ENCODE measurements around the gene OXSM. TPM values are rescaled to one million over a fixed set of nuclear protein-coding genes. Genes with fewer than 3 reads are reported as not detected.

The OXSM gene
- total RNA-seq, 1 experiment from 2014 or later: 11.1 TPM

DNA sequence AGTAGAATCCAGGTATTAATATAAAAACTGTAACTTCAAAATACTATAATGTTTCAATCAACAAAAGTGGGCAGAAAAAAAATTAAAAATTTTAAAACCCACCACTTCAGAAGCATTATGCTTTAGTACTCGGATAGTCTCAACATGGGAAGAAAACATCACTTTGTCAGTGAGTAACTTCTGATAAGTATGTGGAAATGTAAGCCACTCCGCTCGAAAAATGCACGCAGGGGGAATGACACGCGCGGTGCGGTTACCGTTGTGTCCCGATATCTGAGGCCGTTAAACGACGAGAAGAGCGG is 7.3 kb upstream of the OXSM start:
- Mint-ChIP-seq H3K36me3 (ENCODE audit: insufficient read depth, unreplicated experiment) (peaks cover 9% of the 10 kb centered on the region), H3K9me3 (ENCODE audit: unreplicated experiment) (no peaks in the 10 kb centered on the region), H3K4me1 (ENCODE audit: low read depth, unreplicated experiment) (peaks cover 13% of the 10 kb centered on the region), H3K4me3 (ENCODE audit: unreplicated experiment) (peak overlapping the region; percentile 75), H3K27ac (ENCODE audit: unreplicated experiment) (peak overlapping the region; percentile 45), H3K27me3 (ENCODE audit: insufficient read depth, unreplicated experiment) (no peaks in the 10 kb centered on the region)
- intact Hi-C loops (cut with micrococcal nuclease; ENCODE audit: unreplicated experiment): loop anchor here (2.0 kb wide), 1 partner anchor 118 kb away; the partner anchor contains the start of gene TOP2B
- ChIA-PET POLR2A (no interaction called here), CTCF (interaction anchor here (0.8 to 1.0 kb wide), 2 partner anchors 112 to 339 kb away, joined by 3 to 6 read pairs; no protein-coding TSS in a partner anchor)
- Histone ChIP-seq H3K4me3 (ENCODE audit: low read depth, low read length) (peak overlapping the region; percentile 92), H3K4me1 (peaks cover 8% of the 10 kb centered on the region), H3K9me3 (no peaks in the 10 kb centered on the region), H3K36me3 (ENCODE audit: control insufficient read depth, insufficient read depth, low read length) (no peaks in the 10 kb centered on the region), H3K27me3 (replicated peaks; ENCODE audit: control insufficient read depth, insufficient read depth, low read length) (no peaks in the 10 kb centered on the region)
- TF ChIP-seq, protein P1, sequence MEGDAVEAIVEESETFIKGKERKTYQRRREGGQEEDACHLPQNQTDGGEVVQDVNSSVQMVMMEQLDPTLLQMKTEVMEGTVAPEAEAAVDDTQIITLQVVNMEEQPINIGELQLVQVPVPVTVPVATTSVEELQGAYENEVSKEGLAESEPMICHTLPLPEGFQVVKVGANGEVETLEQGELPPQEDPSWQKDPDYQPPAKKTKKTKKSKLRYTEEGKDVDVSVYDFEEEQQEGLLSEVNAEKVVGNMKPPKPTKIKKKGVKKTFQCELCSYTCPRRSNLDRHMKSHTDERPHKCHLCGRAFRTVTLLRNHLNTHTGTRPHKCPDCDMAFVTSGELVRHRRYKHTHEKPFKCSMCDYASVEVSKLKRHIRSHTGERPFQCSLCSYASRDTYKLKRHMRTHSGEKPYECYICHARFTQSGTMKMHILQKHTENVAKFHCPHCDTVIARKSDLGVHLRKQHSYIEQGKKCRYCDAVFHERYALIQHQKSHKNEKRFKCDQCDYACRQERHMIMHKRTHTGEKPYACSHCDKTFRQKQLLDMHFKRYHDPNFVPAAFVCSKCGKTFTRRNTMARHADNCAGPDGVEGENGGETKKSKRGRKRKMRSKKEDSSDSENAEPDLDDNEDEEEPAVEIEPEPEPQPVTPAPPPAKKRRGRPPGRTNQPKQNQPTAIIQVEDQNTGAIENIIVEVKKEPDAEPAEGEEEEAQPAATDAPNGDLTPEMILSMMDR (IDR thresholded peaks at IDR 0.05; ENCODE audit: insufficient read depth in 1 of 2, low read depth in 1 of 2, low read length in 1 of 2, severe bottlenecking in 1 of 2, unreplicated experiment in 1 of 2): no peak
- DNase-seq: no peak
- BruUV-seq (replicated peaks): no TSS peak

DNA sequence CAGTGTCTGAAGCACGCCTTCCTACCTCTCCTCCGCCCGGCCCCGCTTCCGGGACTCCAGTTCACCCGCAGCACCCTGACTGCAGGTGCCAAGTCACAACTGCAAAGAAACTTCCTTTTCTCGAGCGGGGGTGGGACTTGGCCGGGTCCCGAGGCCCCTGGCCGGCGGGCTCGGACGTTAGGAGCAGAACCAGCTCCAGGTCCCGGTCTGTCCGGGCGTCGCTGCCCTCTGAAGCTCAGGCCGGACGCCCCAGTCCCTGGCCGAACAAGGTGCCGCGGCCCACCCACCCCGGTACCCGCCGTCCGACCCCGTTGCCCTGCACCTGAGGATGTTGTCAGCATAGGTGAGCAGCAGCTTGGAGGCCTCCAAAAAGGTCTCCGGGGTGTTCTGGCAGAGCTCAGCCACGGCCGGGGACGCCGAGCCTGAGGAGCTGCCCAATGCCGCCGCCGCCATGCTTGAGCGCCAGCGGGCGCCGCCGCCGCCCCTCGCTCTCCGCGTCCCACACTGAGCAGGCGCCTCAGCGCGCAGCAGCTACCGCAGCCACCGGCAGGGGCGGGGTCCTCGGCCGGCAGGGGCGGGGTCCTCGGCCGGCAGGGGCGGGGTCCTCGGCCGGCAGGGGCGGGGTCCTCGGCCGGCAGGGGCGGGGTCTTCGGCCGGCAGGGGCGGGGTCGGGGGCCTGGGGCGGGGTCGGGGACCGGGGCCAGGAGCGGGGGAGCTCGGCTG is 6.8 kb upstream of the OXSM start, which contains the start of gene NGLY1:
Gene NGLY1 (minus strand): TSS at position 506 of the 723 bp plus-strand sequence. CDS start 53 bp downstream, at position 453.
- peak; percentile 82 to 89 for DNase-seq
- CTCF ChIA-PET: interaction anchor here (0.6 to 1.0 kb wide), 6 partner anchors 12 to 339 kb away, joined by 3 to 10 read pairs (median 4); no protein-coding TSS in a partner anchor
- H3K9me3 ChIP-seq: no peaks in the 10 kb centered on the region
- H3K4me3 Mint-ChIP-seq (ENCODE audit: unreplicated experiment): peak within 1 kb of the TSS; percentile 75
- peaks cover 4% of the 10 kb centered on the region for H3K36me3 Mint-ChIP-seq (ENCODE audit: insufficient read depth, unreplicated experiment)
- H3K27ac Mint-ChIP-seq (ENCODE audit: unreplicated experiment): peak within 1 kb of the TSS; percentile 45
- peaks cover 10% of the 10 kb centered on the region for H3K4me1 ChIP-seq
- peaks cover 18% of the 10 kb centered on the region for H3K4me1 Mint-ChIP-seq (ENCODE audit: low read depth, unreplicated experiment)
- POLR2A ChIA-PET: interaction anchor here (0.6 to 1.1 kb wide), 4 partner anchors 10 to 119 kb away, joined by 3 to 23 read pairs (median 4); no protein-coding TSS in a partner anchor
- no peaks in the 10 kb centered on the region for H3K9me3 Mint-ChIP-seq (ENCODE audit: unreplicated experiment)
- H3K4me3 ChIP-seq (ENCODE audit: low read depth, low read length): peak within 1 kb of the TSS; percentile 92
- BruUV-seq (replicated peaks): no TSS peak
- no peaks in the 10 kb centered on the region for H3K27me3 Mint-ChIP-seq (ENCODE audit: insufficient read depth, unreplicated experiment)
- intact Hi-C loops (cut with micrococcal nuclease; ENCODE audit: unreplicated experiment): loop anchor here (2.0 kb wide), 1 partner anchor 118 kb away; the partner anchor contains the start of gene TOP2B
- TF ChIP-seq, protein P1 (IDR thresholded peaks at IDR 0.05; ENCODE audit: insufficient read depth in 1 of 2, low read depth in 1 of 2, low read length in 1 of 2, severe bottlenecking in 1 of 2, unreplicated experiment in 1 of 2): no peak
- H3K27me3 ChIP-seq (replicated peaks; ENCODE audit: control insufficient read depth, insufficient read depth, low read length): no peaks in the 10 kb centered on the region
- no peaks in the 10 kb centered on the region for H3K36me3 ChIP-seq (ENCODE audit: control insufficient read depth, insufficient read depth, low read length)

DNA sequence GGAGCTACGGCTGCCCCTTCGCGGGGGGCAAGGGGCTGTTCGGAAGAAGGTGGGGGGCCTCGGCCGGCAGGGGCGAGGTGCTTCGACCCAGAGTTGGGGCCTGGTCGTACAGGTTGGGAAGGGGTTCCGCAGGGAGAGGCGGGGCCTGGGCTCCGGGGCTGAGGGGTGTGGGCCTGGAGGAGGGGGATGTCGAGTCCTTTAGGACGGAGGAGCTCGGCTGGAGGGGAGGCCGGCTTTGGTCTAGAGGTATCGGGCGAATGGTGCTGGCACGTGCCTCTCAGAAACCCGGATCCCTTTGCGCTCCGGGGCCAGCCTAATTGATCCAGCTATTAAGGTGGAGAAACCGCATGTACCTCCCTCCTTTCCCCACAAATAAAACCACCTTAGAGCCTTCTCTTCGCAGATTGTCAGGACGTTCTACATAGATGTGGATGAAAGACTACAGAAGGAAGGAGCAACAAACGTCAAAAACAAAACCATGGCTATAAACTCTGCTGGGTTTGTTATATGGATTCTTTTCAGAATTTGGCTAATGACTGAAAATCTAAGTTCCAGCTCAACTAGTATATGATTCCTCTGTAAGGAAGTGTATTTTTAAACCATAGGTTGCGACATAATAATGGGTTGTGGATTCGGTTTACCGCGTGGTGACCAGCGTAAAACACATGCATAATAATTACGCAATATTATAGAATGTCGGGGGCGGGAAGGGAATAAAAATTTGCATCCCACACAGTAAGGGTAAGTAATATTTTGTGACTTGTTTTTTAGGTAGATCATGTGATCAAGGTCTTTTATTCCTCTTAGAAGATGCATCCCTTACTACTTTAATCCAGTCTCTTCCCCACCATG is 6.0 kb upstream of the OXSM start:
- Mint-ChIP-seq H3K27ac (ENCODE audit: unreplicated experiment) (no peak overlapping the region), H3K9me3 (ENCODE audit: unreplicated experiment) (no peaks in the 10 kb centered on the region), H3K36me3 (ENCODE audit: insufficient read depth, unreplicated experiment) (no peaks in the 10 kb centered on the region), H3K27me3 (ENCODE audit: insufficient read depth, unreplicated experiment) (no peaks in the 10 kb centered on the region), H3K4me1 (ENCODE audit: low read depth, unreplicated experiment) (peaks cover 21% of the 10 kb centered on the region), H3K4me3 (ENCODE audit: unreplicated experiment) (peak overlapping the region; percentile 75)
- peak; percentile 69 to 74 for DNase-seq
- TF ChIP-seq, protein P1 (IDR thresholded peaks at IDR 0.05; ENCODE audit: insufficient read depth in 1 of 2, low read depth in 1 of 2, low read length in 1 of 2, severe bottlenecking in 1 of 2, unreplicated experiment in 1 of 2): no peak
- Histone ChIP-seq H3K4me1 (peaks cover 17% of the 10 kb centered on the region), H3K27me3 (replicated peaks; ENCODE audit: control insufficient read depth, insufficient read depth, low read length) (no peaks in the 10 kb centered on the region), H3K36me3 (ENCODE audit: control insufficient read depth, insufficient read depth, low read length) (no peaks in the 10 kb centered on the region), H3K4me3 (ENCODE audit: low read depth, low read length) (peak overlapping the region; percentile 88), H3K9me3 (no peaks in the 10 kb centered on the region)
- CTCF ChIA-PET: interaction anchor here (0.6 to 1.0 kb wide), 4 partner anchors 35 to 340 kb away, joined by 3 to 10 read pairs (median 4); no protein-coding TSS in a partner anchor
- BruUV-seq (replicated peaks): TSS peak; percentile 60
- intact Hi-C loops (cut with micrococcal nuclease; ENCODE audit: unreplicated experiment): loop anchor here (2.0 kb wide), 1 partner anchor 119 kb away; the partner anchor contains the start of gene TOP2B
- POLR2A ChIA-PET: interaction anchor here (0.6 to 1.1 kb wide), 4 partner anchors 11 to 120 kb away, joined by 3 to 23 read pairs (median 4); no protein-coding TSS in a partner anchor
